HG02981 (cell line): ENCODE results near the gene CDH4.
"Not testable (repeated sequence)": the region's sequence is repeated elsewhere in the genome, so short reads cannot be mapped to it uniquely, and the experiment has no call there.

ENCODE experiments used
- ATAC-seq: cut with Tn5 transposase; IDR thresholded peaks from one replicate; pipeline ENCODE4 v1.9.1; 2021; ENCODE audit warnings: mild to moderate bottlenecking, moderate library complexity; ENCODE audit not compliant: unreplicated experiment

The CDH4 gene

GRCh38 chr20:61450549-61450948 lies 198.5 kb downstream of the CDH4 start:
- no peak for ATAC-seq

GRCh38 chr20:61451009-61451408 lies 198.9 kb downstream of the CDH4 start:
- ATAC-seq = no peak

GRCh38 chr20:61451953-61452352 lies 199.9 kb downstream of the CDH4 start:
- no peak for ATAC-seq

GRCh38 chr20:61453219-61453618 lies 201.2 kb downstream of the CDH4 start:
- ATAC-seq = no peak

GRCh38 chr20:61453623-61454022 lies 201.6 kb downstream of the CDH4 start:
- ATAC-seq = not testable (repeated sequence)

- ATAC-seq = no peak
Observed at GRCh38 chr20:61454053-61454452, 202.0 kb downstream of the CDH4 start.

GRCh38 chr20:61455508-61456215 lies 203.6 kb downstream of the CDH4 start:
- no peak for ATAC-seq

GRCh38 chr20:61457725-61458124 lies 205.7 kb downstream of the CDH4 start:
- no peak for ATAC-seq

- no peak for ATAC-seq
Observed at GRCh38 chr20:61458146-61458746, 206.2 kb downstream of the CDH4 start.

- no peak for ATAC-seq
Observed at GRCh38 chr20:61459266-61459665, 207.2 kb downstream of the CDH4 start.

GRCh38 chr20:61459705-61460104 lies 207.6 kb downstream of the CDH4 start:
- no peak for ATAC-seq

GRCh38 chr20:61460261-61461052 lies 208.4 kb downstream of the CDH4 start:
- ATAC-seq = no peak

GRCh38 chr20:61461461-61461860 lies 209.4 kb downstream of the CDH4 start:
- no peak for ATAC-seq

- ATAC-seq = no peak
Observed at GRCh38 chr20:61464307-61465303, 212.5 kb downstream of the CDH4 start.

GRCh38 chr20:61475729-61476128 lies 223.7 kb downstream of the CDH4 start:
- ATAC-seq = no peak

GRCh38 chr20:61476956-61477355 lies 224.9 kb downstream of the CDH4 start:
- no peak for ATAC-seq

- no peak for ATAC-seq
Observed at GRCh38 chr20:61477451-61477861, 225.4 kb downstream of the CDH4 start.

GRCh38 chr20:61478094-61478493 lies 226.0 kb downstream of the CDH4 start:
- no peak for ATAC-seq

- no peak for ATAC-seq
Observed at GRCh38 chr20:61478611-61479305, 226.7 kb downstream of the CDH4 start.

GRCh38 chr20:61479433-61479832 lies 227.4 kb downstream of the CDH4 start:
- not testable (repeated sequence) for ATAC-seq
